ENCODE results near the gene IFI6. TPM values are rescaled to one million over a fixed set of nuclear protein-coding genes. Genes with fewer than 3 reads are reported as not detected.

IFI6 gene
- total and polyA plus RNA-seq, 2 of the 13 experiments (the other 11 are each of a cell fraction or from before 2014, with no cell fraction given), result 12.9 to 13.2 TPM

- TF ChIP-seq, protein P1, sequence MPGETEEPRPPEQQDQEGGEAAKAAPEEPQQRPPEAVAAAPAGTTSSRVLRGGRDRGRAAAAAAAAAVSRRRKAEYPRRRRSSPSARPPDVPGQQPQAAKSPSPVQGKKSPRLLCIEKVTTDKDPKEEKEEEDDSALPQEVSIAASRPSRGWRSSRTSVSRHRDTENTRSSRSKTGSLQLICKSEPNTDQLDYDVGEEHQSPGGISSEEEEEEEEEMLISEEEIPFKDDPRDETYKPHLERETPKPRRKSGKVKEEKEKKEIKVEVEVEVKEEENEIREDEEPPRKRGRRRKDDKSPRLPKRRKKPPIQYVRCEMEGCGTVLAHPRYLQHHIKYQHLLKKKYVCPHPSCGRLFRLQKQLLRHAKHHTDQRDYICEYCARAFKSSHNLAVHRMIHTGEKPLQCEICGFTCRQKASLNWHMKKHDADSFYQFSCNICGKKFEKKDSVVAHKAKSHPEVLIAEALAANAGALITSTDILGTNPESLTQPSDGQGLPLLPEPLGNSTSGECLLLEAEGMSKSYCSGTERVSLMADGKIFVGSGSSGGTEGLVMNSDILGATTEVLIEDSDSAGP (CRISPR knock-in tag; IDR thresholded peaks at IDR 0.05; ENCODE audit: borderline replicate concordance), result peak; percentile 37; the same call in 1 of the 2 replicates
- TF ChIP-seq ZNF296 (CRISPR knock-in tag; conservative IDR thresholded peaks at IDR 0.05) (no peak), SMARCC2 (IDR thresholded peaks at IDR 0.05) (no peak), HNF4G (IDR thresholded peaks at IDR 0.05; ENCODE audit: borderline replicate concordance, low read depth, low read length) (peak; percentile 70), HNF4G (CRISPR knock-in tag; IDR thresholded peaks at IDR 0.05; ENCODE audit: borderline replicate concordance, low read depth) (no peak), PRPF4 (IDR thresholded peaks at IDR 0.05; ENCODE audit: low read depth, low read length, poor library complexity, severe bottlenecking) (no peak), ZNF687 (CRISPR knock-in tag; IDR thresholded peaks at IDR 0.05) (peak; percentile 43), KDM5B (CRISPR knock-in tag; IDR thresholded peaks at IDR 0.05; ENCODE audit: borderline replicate concordance) (no peak), POLR2A (IDR thresholded peaks at IDR 0.05; ENCODE audit: insufficient read depth in 1 of 2, low read depth in 2 of 2, low read length in 2 of 2) (no peak), HDAC2 (CRISPR knock-in tag; IDR thresholded peaks at IDR 0.05) (0 out of 2 replicates have a peak, but pooled peaks have one; percentile 33), HNRNPH1 (optimal IDR thresholded peaks at IDR 0.05; ENCODE audit: low read depth, low read length) (no peak), ZNF329 (CRISPR knock-in tag; IDR thresholded peaks at IDR 0.05; ENCODE audit: low read depth) (no peak), ZNF792 (CRISPR knock-in tag; IDR thresholded peaks at IDR 0.05) (0 out of 2 replicates have a peak, but pooled peaks have one; percentile 27), ATRX (CRISPR knock-in tag; IDR thresholded peaks at IDR 0.05; ENCODE audit: borderline replicate concordance) (no peak), SOX13 (IDR thresholded peaks at IDR 0.05) (peak; percentile 29; the same call in 1 of the 2 replicates), SOX13 (CRISPR knock-in tag; conservative IDR thresholded peaks at IDR 0.05 in 1 of 2, IDR thresholded peaks at IDR 0.05 in 1 of 2) (peak in 1 of 2 experiments; percentile 81; a peak in 2 of 4 replicates), RARA (CRISPR knock-in tag; IDR thresholded peaks at IDR 0.05) (peak; percentile 33)
- TF ChIP-seq, protein P2, sequence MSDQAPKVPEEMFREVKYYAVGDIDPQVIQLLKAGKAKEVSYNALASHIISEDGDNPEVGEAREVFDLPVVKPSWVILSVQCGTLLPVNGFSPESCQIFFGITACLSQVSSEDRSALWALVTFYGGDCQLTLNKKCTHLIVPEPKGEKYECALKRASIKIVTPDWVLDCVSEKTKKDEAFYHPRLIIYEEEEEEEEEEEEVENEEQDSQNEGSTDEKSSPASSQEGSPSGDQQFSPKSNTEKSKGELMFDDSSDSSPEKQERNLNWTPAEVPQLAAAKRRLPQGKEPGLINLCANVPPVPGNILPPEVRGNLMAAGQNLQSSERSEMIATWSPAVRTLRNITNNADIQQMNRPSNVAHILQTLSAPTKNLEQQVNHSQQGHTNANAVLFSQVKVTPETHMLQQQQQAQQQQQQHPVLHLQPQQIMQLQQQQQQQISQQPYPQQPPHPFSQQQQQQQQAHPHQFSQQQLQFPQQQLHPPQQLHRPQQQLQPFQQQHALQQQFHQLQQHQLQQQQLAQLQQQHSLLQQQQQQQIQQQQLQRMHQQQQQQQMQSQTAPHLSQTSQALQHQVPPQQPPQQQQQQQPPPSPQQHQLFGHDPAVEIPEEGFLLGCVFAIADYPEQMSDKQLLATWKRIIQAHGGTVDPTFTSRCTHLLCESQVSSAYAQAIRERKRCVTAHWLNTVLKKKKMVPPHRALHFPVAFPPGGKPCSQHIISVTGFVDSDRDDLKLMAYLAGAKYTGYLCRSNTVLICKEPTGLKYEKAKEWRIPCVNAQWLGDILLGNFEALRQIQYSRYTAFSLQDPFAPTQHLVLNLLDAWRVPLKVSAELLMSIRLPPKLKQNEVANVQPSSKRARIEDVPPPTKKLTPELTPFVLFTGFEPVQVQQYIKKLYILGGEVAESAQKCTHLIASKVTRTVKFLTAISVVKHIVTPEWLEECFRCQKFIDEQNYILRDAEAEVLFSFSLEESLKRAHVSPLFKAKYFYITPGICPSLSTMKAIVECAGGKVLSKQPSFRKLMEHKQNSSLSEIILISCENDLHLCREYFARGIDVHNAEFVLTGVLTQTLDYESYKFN (CRISPR knock-in tag; conservative IDR thresholded peaks at IDR 0.05), result peak; percentile 50
Observed at GRCh38 chr1:27621051-27621920, 50.7 kb downstream of the IFI6 start (continued).
